Glomerular visceral epithelial cell (primary cell): ENCODE data around the gene NKAIN2.
"Not testable (repeated sequence)": the region's sequence is repeated elsewhere in the genome, so short reads cannot be mapped to it uniquely, and the experiment has no call there.

Source experiments
- DNase-seq: peaks from one replicate; pipeline ENCODE4 v3.0.0-alpha.2; 2016; ENCODE audit errors: extremely low spot score

The NKAIN2 gene

GRCh38 chr6:124080483-124080882 is 276.8 kb downstream of the NKAIN2 start:
- no peak for DNase-seq

- no peak for DNase-seq
Measured at GRCh38 chr6:124090491-124090890, 286.8 kb downstream of the NKAIN2 start.

GRCh38 chr6:124099520-124099919 is 295.9 kb downstream of the NKAIN2 start:
- no peak for DNase-seq

GRCh38 chr6:124110514-124110913 is 306.8 kb downstream of the NKAIN2 start:
- no peak for DNase-seq

- DNase-seq, result no peak
Measured at GRCh38 chr6:124119596-124119995, 315.9 kb downstream of the NKAIN2 start.

GRCh38 chr6:124123617-124124209 is 320.0 kb downstream of the NKAIN2 start:
- no peak for DNase-seq

- DNase-seq, result peak; percentile 76
Measured at GRCh38 chr6:124131259-124131658, 327.6 kb downstream of the NKAIN2 start.

- no peak for DNase-seq
Measured at GRCh38 chr6:124131779-124132178, 328.1 kb downstream of the NKAIN2 start.

GRCh38 chr6:124132256-124132655 is 328.6 kb downstream of the NKAIN2 start:
- peak; percentile 76 for DNase-seq

- DNase-seq, result no peak
Measured at GRCh38 chr6:124142852-124143251, 339.2 kb downstream of the NKAIN2 start.

GRCh38 chr6:124143435-124143834 is 339.8 kb downstream of the NKAIN2 start:
- DNase-seq, result no peak

- no peak for DNase-seq
Measured at GRCh38 chr6:124147621-124148020, 344.0 kb downstream of the NKAIN2 start.

- no peak for DNase-seq
Measured at GRCh38 chr6:124148236-124148957, 344.7 kb downstream of the NKAIN2 start.

- DNase-seq, result no peak
Measured at GRCh38 chr6:124149646-124150045, 346.0 kb downstream of the NKAIN2 start.

- DNase-seq, result no peak
Measured at GRCh38 chr6:124158024-124158423, 354.4 kb downstream of the NKAIN2 start.

GRCh38 chr6:124163676-124164075 is 360.0 kb downstream of the NKAIN2 start:
- DNase-seq, result no peak

- DNase-seq, result no peak
Measured at GRCh38 chr6:124164343-124164742, 360.7 kb downstream of the NKAIN2 start.

- not testable (repeated sequence) for DNase-seq
Measured at GRCh38 chr6:124167249-124167648, 363.6 kb downstream of the NKAIN2 start.

- DNase-seq, result no peak
Measured at GRCh38 chr6:124190256-124190655, 386.6 kb downstream of the NKAIN2 start.

GRCh38 chr6:124193132-124193531 is 389.5 kb downstream of the NKAIN2 start:
- DNase-seq, result no peak

GRCh38 chr6:124197148-124197547 is 393.5 kb downstream of the NKAIN2 start:
- DNase-seq, result no peak

GRCh38 chr6:124199286-124199685 is 395.6 kb downstream of the NKAIN2 start:
- no peak for DNase-seq

GRCh38 chr6:124200661-124201060 is 397.0 kb downstream of the NKAIN2 start:
- DNase-seq, result no peak
